Heart left ventricle (tissue), 13 donors: ENCODE results near the gene PTPRN2.

Experiments used
- POLR2A ChIP-seq, 2 donors: fragments of 450-650 bp; IDR thresholded peaks; one replicate each; pipeline ENCODE4 v1.6.1; 2017; ENCODE audit warnings: antibody characterized with exemption in 2 of 2, mild to moderate bottlenecking in 2 of 2, moderate library complexity in 2 of 2
- TF ChIP-seq, protein P1 (sequence below), 12 donors: fragments of 200-600 bp; sonication (generic) in 4 of 12; IDR thresholded peaks; one replicate each; pipeline versions ENCODE4 v1.5.0 to v1.8.0; 2018 to 2022; ENCODE audit warnings: antibody characterized with exemption in 12 of 12, mild to moderate bottlenecking in 5 of 12
- donor health status: ischemic (EF 13 %, LVEDD 7.1; RV severe dilation, severe dysfunction).
- donor health status: DM: no; HTN: yes; CAD: no.
- donor health status: DM: no; HTN: no; CAD: no.
- donor health status: ischemic (EF 25% LVEDD 6.9; RV normal size, moderate dysfunction).
- donor health status: ischemic (EF 25% LVEDD 5.7; RV mildly dilated, moderate dysfunction).
- donor health status: ischemic (EF 35%, LVEDD 5.7; RV mildly dilated, moderate dysfunction).
- donor health status: nonischemic (EF 11% LVEDD 7.7; RV severe dilation, severe dysfunction).
- donor health status: DM: yes; HTN: yes; CAD: no.
- donor health status: PGD.
- donor health status: ischemic (EF 29% LVEDD 5.4; RV normal size, mild dysfunction).
- donor health status: nonischemic (EF 23%, LVEDD 6.1; RV moderate dilation, normal function).

DNA sequence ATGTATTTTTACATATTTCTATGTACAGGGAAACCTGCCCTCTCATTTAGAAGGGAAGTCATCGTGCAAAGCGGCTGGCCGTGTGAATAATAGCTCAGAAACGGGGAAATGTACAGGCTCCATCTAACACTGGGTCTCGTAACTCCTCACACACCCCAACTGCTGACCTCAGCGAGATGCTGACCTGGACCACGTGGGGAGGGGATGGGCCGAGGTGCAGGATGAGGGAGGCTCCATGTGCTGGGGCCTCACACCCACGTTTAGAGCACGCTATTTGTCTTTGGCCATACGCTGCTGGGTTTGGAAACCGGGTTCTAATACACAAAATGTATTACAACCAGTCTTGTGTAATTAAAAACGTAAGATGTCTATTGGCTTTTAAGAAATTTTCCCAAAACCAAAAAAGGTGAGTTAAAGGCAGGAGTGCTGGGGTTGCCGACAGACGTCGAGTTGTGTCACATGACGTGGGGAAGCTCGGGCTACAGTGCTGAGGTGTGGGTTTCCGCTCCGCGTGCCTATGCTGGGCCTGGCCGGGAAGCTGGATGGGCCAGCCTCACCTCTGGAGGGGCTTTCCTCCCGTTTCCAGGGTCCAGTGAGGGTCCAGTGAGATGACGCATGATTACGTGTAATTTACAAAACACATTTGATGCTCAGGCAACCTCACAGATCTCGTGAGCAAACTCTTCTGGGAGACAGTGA is 1035.2 kb downstream of the PTPRN2 start:
- no peak for TF ChIP-seq POLR2A (IDR thresholded peaks at IDR 0.05)
- TF ChIP-seq, protein P1, sequence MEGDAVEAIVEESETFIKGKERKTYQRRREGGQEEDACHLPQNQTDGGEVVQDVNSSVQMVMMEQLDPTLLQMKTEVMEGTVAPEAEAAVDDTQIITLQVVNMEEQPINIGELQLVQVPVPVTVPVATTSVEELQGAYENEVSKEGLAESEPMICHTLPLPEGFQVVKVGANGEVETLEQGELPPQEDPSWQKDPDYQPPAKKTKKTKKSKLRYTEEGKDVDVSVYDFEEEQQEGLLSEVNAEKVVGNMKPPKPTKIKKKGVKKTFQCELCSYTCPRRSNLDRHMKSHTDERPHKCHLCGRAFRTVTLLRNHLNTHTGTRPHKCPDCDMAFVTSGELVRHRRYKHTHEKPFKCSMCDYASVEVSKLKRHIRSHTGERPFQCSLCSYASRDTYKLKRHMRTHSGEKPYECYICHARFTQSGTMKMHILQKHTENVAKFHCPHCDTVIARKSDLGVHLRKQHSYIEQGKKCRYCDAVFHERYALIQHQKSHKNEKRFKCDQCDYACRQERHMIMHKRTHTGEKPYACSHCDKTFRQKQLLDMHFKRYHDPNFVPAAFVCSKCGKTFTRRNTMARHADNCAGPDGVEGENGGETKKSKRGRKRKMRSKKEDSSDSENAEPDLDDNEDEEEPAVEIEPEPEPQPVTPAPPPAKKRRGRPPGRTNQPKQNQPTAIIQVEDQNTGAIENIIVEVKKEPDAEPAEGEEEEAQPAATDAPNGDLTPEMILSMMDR (IDR thresholded peaks at IDR 0.05): no peak
